8988T (cell line): ENCODE measurements around the gene PTPRS.
"Not testable (repeated sequence)": the region's sequence is repeated elsewhere in the genome, so short reads cannot be mapped to it uniquely, and the experiment has no call there.

Experiments used
- DNase-seq: peaks from one replicate; pipeline ENCODE4 v3.0.0; 2011

PTPRS gene

DNA sequence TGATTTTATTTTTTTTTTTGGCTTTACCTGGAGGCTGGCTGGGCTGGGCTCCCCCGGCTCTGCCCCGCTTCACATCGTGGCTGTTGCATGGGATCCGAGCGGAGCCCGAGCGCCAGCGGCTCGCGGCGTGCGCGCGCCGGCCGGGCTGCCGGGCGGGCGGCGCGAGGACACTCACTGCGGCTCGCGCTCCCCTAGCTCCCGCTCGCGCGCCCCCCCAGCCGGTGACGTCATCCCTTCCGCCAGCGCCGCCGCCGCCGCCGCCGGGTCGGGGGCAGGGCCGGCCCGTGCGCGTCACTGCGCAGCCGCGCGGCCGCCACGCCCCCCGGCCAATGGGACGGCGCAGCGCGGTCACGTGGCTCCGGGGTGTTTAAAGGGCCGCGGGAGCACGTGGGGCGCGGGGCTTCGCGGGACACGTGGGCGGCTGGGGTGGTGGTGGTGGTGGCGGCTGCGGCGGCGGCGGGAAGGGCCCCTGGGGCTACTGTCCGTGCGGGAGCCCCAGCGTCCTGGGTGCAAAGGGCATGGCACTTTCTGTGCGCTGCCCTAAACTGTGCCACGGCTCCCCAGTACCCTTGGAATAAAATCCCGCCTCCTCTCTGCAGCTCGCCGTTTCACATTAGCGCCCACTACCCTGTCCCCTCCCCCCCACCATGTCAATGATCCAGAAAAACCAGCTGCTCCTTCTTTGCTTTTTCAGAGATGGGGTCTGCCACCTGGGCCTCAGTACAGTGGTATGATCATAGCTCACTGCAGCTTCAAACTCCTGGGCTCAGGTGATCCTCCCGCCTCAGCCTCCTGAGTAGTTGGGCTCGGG lies at the start of gene PTPRS:
Gene PTPRS, minus strand, starts transcription at position 176 of the 811 bp plus-strand sequence. CDS start 54,672 bp downstream, outside the sequence.
- no peak for DNase-seq

DNA sequence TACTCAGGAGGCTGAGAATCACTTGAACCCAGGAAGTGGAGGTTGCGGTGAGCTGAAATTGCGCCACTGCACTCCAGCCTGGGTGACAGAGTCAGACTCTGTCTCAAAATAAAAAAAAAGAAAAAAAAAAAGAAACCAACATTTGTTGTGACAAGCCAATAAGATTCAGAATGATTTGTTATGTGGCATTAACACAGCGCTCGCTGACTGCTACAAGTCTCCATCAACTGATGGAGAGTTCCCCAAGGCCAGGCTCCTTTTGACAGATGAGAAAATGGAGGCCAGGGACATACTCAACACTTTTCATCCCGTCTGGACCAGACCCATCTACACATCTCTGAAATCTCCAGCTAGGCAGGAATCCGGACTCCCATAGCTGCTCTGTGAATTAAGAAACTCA lies 48.7 kb upstream of the PTPRS start:
- DNase-seq, result no peak

DNA sequence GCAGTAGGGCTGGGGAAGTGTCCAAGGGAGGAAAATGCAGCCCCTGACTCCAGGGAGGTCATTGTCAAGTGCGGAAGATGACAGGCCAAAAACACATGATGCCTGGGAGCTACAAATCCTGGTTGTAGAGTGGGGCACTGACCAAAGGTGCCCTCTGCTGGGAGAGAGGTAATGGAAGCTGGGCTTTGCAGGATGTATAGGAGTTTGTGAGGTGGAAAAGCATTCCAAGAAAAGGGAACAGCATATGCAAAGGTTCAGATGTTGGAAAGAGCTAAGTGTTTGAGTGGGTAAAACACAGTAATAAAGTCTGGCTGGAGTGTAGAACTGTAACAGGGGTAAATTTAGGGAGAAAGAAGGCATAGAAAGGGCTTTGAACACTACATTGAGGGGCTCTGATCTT lies 46.9 kb upstream of the PTPRS start:
- no peak for DNase-seq

DNA sequence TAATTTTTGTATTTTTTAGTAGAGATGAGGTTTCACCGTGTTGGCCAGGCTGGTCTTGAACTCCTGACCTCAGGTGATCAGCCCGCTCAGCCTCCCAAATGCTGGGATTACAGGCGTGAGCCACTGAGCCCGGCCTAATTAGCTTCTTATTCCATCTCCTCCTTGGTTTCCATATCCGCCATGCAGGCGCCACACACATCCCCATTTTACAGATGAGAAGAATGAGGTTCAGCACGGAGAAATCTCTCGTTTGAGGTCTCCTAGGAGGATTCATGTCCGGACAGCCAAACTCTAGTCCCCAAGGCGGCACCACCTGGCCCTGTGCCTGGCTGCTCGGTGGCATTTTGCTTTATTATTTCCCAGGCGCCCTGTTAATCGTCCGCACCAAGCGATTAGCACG lies 46.2 kb upstream of the PTPRS start:
- DNase-seq, result no peak

DNA sequence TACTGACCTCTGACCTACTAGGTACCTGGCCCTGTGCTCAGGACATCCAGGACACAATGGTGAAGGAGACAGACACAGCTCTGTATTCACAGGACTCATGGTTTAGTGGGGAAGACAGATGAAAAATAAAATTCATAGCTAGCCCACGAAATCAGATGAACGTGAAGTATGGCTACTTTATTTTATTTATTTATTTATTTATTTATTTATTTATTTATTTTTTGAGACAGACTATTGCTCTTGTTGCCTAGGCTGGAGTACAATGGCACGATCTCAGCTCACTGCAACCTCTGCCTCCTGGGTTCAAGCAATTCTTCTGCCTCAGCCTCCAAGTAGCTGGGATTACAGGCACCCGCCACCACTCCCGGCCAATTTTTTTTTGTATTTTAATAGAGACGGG lies 40.6 kb upstream of the PTPRS start:
- DNase-seq, result not testable (repeated sequence)

DNA sequence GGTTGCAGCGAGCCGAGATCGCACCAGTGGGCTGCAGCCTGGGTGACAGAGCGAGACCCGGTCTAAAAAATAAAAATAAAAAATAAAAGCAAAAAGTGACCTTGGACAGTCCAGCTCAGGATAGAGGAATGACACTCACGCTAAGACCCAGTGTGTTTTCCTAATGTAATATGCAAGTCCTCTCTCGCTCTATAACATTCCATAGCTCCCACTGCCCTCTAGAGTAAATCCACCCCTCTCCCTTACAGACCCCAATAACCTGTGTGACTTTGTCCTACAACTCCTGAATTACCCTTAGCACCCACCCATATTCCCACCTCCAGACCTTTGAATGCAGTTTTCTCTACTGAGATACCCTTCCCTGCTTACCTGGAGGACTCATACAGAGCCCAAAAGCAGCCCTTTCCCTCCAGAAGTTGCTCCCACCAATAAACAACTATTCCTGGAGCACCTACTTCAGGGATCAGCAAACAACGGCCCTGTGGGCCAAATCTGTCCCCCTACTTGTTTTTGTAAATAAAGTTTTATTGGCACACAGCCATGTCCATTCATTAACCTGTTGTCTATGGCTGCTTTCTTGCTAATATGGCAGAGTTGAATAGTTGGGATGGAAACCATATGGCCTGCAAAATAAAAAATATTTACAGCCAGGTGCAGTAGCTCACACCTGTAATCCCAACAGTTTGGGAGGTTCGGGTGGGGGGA lies 39.8 kb upstream of the PTPRS start:
- no peak for DNase-seq

DNA sequence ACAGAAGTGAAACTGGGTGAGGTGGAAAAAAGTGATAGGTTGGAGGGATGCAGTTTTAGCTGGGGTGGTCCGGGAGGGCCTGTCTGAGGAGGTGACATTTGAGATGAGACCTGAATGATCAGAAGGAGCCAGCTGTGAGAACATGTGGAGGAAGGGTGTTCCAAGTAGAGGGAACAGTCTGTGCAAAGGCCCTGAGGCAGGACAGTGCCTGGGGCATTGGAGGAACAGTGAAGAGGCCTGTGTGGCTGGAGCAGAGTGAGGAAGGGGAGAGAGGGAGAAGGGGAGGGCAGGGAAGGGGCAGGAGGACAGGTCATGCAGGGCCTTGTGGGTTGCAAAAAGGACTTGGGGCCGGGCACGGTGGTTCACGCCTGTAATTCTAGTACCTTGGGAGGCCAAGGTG lies 36.3 kb upstream of the PTPRS start:
- no peak for DNase-seq

DNA sequence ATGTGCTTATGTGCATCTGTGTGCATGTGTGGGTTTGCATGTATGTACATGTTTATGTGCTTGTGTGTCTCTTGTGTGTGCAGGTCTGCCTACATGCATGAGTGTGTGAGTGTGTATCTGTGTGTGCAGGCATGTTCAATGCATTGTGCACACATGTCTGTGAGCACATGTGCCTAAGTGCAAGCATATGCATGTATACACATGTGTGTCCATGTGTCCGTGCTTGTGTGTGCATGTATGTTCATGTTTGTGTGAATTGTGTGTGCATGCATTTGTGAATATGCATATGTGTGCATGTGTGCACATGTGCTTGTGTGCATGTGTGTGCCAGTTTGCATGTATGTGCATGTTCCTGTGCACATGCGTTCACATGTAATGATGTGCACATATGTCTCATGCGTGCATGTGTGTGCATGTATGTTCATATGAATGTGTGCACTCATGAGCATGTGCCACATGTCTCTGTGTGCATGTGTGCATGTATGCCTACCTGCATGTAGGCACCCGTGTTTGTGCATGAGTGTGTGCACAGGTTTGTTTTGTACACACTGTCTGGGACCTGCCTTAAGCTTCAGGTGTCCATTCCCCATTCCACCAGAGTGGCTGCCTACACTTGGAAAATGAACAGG lies 32.1 kb upstream of the PTPRS start:
- DNase-seq, result no peak

DNA sequence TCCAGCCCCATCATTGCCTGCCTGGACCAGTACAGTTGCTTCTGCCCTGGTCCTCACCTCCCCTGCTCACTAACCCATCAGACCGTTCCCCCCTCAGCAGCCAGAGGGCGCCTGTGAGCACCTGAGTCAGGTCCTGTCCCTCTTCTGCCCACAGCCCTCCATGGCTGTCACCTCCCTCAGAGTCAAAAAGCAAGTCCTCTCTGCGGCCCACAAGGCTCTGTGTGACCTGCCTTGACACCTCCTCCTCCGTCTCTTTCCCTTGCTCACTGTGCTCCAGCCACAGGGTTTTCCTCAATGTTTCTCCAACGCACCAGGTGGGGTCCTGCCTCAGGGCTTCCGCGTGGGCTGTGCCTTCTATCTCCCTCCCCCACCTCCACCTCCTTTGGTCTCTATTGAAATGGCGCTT lies 29.4 kb upstream of the PTPRS start:
- DNase-seq, result no peak

DNA sequence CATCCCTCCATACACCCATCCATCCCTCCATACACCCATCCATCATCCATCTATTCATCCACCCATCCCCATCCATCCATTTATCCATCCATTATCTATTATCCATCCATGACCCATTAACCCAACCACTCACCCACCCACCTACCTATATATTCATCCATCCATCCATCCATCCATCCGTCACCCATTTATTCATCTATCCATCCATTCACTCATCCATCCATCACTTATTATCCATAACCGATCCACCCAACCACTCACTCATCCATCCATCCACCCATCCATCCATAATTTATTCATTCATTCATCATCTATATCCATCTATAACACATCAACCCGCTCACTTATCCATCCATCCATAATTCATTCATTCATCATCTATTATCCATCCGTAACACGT lies 28.7 kb upstream of the PTPRS start:
- DNase-seq, result no peak

DNA sequence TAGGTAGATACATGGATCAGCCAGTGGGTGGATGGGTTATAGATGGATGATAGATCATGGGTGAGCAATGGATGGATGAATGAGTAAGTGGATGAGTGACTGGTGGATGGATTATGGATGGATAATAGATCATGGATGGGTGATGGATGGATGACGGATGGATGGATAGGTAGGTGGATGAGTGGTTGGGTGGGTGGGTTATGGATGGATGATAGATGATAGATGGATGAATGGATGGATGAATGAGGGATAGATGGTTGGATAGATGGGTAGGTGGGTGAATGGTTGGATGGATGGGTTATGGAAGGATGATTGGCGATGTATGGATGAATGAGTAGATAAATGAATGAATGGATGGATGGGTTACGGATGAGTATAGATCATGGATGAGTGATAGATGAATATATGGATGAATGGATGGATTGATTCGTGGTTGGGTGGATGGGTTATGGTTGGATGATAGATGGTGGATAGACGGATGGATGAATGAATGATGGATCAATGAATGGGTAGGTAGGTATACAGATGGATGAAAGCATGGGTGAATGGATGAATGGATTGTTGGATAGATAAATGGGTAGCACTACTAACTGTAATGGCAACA lies 27.0 kb upstream of the PTPRS start:
- DNase-seq, result no peak

DNA sequence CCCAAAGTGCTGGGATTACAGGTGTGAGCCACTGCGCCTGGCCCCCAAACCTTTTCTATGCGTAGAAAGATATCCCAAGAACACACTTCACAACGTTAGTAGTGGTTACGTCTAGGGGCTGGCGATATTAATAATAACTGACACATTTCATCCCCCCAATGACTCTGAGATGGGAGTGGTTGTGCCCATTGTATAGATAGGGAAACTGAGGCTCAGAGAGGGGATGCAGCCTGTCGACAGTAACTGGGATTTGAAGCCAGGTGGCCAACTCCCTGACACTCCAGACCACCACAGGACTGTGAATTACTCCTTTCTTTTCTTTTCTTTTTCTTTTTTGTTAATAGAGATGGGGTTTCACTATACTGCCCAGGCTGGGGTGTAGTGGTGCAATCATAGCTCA lies 25.3 kb upstream of the PTPRS start:
- no peak for DNase-seq

DNA sequence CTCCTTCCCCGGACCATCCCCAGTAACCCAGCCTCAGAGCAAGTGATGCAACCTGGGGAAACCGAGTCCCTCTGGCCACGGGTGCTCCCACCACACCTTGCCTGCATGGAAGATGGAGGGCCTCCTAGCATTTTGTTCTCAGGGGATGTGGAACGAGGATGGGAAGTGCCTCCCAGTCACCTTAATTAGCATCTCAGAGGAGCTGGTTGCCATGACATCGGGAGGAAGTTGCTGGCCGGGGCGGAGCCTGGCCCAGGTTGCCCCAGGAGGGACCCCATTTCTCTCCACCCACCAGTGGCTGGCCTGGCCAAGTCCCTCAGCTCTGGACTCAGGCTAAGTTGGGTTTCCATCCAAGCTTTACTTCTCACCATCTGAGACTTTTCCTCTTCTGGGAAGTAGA lies 24.1 kb upstream of the PTPRS start:
- no peak for DNase-seq

DNA sequence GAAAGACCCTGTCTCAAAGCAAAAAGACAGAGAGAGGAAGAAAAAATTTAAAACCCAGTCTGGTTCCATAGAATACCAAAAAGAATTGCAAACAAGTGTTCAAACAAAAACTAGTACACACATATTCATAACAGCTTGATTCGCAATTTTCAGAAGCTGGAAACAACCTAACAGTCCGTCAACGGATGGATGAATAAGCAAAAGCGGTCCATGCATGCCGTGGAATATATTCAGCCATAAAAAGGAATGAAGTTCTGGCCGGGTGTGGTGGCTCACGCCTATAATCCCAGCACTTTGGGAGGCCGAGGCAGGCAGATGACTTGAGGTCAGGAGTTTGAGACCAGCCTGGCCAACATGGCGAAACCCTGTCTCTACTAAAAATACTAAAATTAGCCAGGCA lies 21.2 kb upstream of the PTPRS start:
- not testable (repeated sequence) for DNase-seq

DNA sequence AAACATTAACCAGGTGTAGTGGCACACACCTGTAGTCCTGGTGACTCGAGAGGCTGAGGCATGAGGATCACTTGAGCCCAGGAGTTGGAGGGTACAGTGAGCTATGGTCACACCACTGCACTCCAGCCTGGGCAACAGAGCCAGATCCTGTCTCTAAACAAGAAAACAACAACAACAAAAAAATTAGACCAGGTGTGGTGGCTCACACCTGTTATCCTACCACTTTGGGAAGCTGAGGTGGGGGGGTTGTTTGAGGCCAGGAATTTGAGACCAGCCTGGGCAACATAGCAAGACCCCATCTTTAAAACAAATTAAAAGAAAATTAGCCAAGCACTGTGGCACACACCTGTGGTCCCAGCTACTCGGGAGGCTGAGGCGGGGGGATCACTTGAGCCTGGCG lies 20.8 kb upstream of the PTPRS start:
- DNase-seq, result no peak

DNA sequence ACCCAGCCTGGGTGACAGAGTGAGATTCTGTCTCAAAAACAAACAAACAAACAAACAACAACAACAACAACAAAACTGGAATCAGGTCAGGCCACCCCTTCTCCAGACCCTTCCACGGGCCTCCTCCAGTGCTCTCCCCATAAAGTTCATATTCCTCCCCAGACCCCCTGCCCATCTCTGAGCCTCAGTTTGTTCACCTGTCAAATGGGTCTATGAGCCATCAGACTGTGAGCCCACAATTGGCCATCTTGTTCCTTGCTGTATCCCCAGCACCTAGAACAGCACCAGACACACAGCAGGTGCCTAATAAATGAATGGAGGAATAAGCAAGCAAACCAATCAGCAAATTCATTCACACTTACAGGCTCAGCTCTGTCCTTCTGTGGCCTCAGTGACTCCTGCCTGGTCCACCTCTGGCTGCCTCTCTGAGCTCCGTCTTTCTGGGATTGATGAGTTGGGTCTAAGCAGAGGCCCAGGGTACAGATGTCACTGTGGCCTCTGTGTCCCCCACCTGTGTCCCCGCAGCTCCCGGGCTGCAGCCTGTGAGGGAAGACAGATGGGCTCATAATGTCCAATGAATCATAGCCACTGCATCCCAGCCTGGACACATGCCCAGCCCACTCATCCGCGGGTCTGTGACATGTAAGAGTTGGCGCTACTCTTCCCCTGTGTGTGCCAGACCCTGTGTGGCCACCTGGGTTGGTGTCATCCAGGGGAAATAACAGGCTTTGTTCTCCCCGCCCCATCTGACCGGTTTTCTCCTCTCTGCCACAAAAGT lies 19.6 kb upstream of the PTPRS start:
- DNase-seq, result no peak

DNA sequence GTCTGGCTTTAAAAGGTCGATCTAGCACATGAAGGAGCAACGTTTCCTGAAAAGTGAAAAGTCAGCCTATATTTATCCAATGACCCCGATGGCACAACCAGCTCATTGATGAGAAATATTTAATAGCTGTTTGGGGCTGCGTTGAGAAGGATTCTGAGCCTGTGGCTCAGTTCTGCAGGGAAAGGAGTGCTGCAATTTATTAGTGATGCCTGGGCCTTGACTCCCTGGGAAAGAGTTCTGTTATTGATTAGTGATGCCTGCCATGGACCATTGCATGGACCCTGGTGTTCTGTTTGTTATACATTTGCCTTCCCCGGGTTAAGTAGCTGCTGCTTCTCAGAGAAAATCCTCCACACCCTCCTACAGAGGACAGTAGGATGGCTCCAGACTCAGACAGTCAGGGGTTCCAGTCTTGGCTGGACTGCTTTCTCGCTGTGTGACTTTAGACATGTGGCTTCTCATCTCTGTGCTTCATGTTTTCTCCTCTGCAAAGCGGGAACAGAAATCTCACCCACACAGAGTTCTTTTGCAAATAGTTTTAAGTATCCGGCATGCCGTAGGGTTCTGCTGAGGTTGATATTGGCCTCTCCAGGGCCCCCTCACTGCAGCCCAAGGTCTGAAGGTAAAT lies 17.7 kb upstream of the PTPRS start:
- DNase-seq, result no peak

DNA sequence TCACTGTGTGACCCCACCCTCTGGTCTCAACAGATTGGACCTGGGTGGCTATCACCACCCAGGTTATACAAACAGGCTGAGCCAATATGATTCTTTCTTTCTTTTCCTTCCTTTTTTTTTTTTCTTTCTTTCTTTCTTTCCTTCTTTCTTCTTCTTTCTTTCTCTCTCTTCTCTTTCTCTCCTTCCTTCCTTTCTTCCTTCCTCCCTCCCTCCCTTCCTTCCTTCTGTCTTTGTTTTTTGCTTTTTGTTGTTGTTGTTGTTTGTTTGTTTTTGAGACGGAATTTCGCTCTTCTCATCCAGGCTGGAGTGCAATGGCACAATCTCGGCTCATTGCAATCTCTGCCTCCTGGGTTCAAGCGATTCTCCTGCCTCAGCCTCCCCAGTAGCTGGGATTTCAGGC lies 17.0 kb upstream of the PTPRS start:
- DNase-seq, result no peak

DNA sequence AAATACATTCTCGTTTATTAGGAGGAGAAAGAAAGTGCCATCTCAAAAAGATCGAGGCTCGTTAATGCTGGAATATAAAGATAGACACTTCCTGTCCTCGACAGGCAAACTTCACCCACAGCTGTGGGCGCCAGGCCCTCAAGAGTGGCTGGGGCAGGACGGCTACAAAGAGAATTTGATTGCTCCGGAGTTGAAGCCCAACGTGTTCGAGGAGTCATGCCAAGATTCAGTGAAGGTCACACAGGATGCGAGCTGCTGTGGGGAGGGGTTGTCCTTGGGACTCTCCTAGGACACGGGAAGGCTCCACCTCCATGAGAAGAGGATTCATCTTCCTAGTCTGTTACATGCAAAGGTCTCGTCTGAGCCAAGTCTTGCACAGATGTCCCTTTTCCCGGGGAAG lies 16.3 kb upstream of the PTPRS start:
- no peak for DNase-seq

DNA sequence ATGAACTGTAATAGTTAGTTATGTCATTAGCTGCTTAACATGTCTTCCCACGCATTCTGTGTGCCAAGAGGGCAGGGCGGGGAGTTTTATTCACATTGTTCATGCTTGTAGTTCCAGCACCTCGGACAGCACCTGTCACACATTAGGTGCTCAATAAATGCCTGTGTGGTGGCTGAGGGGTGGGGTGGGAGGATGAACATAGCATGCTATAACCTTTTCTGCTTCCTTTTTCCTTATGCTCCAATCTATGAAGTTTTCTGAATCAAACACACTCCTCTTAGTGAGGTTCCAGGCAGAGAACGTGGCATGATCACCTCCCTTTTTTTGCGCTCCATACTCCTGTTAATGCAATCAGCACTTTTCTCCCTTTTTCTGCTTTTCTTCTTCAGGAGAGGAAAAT lies 15.8 kb upstream of the PTPRS start:
- no peak for DNase-seq

DNA sequence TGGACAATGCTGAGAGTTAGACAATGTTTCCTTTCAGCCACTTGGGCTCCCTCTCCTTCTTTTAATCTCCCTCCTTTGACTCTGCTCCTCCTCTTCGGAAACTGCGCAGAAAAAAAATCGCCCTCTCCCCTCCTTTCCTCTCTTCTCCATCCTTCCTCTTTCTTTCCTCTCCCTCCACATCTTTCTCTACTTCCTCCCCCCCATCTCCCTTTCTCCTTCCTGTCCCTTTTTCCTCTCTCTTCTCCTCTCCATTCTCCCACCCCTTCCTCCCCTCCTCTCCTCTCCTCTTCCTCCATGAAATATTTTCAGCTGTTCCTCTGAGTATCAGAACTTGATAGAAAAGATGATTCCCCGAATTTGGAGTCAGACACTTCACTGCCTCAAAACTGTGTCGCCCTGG lies 15.1 kb upstream of the PTPRS start:
- DNase-seq, result no peak

DNA sequence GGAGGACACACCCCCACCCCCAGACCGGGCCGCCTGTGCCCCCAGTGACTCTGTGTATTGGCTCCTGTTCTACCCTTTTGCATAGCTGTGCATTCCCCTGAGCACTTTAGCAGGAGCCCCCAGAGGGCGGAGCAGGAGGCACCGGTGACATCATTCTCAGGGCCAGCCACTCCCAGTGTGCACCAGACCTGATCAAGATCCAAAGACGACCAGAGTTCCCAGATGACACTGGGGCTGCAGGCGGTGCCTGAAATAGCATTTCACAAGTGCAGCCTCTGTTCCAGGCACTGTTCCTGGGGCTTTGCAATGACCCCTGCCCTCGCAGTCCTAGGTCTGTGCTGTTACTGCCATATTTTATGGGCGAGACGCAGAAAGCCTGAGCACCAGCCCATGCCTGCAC lies 14.5 kb upstream of the PTPRS start:
- no peak for DNase-seq
